GM12801 (cell line): Measurements from ENCODE around the gene SERPINB1.

Experiments
- CTCF ChIP-seq: IDR thresholded peaks from one replicate; pipeline ENCODE4 v1.5.1; 2011; ENCODE audit warnings: control low read depth; ENCODE audit not compliant: insufficient read length; ENCODE audit errors: extremely low read depth

Gene SERPINB1

DNA sequence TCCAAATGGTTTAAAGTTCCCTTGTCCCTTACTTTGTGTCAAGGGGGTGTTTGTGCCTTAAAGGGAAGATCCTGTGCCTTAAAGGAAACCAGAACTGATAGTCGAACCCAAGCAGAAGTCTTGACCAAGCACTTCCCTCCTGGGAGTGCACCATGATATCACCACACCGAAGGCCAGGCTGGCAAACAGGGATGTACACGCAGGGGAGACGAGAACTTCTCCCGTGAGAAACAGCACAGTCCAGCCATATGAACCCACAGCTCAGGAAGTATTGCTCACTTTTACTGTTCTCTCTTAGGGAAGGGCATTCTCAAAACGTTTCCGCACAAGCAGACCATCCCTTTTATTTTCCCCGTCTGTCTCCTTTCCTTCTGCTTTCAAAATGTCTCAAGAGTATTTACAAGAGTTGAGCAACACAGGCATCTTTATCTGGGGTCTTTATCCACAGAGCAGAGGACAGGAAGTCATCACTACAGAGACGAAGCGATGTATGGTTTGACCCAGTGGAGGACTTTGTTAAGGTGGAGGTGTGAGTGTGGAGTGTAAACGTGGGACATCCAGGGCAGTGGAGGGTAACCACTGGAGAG lies 12.8 kb upstream of the SERPINB1 start:
- no peak for TF ChIP-seq CTCF

- TF ChIP-seq CTCF: no peak
These were observed 12.2 kb upstream of the SERPINB1 start for GRCh38 chr6:2853769-2854395.

DNA sequence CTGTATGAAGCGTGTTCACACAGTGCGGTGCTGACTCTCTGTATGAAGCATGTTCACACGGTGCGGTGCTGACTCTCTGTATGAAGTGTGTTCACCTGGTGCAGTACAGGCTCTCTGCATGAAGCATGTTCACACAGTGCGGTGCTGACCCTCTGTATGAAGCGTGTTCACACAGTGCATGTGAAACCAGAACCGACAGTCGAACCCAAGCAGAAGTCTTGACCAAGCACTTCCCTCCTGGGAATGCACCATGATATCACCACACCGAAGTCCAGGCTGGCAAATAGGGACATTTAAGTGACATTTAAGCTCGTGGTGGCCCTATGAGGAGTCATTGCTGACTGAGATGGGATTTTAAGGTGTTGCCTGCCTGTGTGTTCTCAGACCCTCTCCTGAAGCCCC lies 11.3 kb upstream of the SERPINB1 start:
- no peak for TF ChIP-seq CTCF

DNA sequence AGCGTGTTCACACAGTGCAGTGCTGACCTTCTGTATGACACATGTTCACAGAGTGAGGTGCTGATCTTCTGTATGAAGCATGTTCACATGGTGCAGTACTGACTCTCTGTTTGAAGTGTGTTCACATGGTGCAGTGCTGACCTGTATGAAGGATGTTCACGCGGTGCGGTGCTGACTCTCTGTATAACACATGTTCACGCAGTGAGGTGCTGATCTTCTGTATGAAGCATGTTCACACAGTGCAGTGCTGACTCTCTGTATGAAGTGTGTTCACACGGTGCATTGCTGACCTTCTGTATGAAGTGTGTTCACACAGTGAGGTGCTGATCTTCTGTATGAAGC lies 10.8 kb upstream of the SERPINB1 start:
- TF ChIP-seq CTCF: no peak

- no peak for TF ChIP-seq CTCF
These were observed 10.3 kb upstream of the SERPINB1 start for GRCh38 chr6:2851727-2852513.

DNA sequence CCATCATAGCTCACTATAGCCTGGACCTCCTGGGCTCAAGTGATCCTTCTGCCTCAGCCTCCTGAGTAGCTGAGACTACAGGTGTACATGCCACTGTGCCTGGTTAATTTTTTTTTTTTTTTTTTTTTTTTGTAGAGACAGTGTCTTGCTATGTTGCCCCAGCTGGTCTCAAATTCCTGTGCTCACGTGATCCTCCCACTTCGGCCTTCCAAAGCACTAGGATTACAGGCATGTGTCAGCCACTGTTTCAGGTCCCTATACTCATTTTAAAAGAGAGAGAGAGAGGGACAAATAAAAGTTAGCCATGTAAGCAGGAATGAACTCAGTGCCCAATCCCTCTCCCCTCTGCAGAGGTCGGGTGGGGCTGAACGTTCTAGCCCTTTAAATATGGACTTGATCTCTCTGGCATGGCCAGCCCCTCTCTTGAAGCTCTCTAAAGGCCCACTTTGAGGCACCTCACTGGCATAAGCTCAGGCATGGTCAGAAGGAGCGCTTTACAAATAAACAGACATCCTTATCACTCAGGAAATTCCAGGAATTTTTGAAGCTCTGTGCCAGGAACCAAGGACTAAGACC lies 9.0 kb upstream of the SERPINB1 start:
- TF ChIP-seq CTCF: no peak

DNA sequence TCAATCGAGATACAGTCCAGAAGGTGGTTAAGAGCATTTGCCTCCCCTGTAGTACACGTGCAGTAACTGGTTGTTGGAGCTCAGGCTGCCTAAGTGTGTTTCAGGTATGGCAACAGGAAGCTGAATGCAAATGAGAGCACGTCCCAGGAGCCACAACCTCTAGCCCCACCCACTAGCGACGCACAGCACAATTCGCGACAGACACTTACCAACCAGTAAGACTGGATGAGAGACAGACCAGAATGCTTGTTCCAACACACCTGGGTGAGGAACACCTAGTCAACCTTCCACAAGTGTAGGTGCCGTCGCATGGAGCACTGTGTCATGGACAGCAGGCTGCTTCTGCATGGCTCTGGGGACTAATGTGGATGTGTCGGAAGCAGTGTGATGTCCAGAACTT lies 7.2 kb upstream of the SERPINB1 start:
- TF ChIP-seq CTCF: no peak
